OCI-LY7 (cell line): Measurements from ENCODE around the gene AQP9.

Experiments used
- EZH2phosphoT487 ChIP-seq: fragments of 200-600 bp; sonication (generic); IDR thresholded peaks from 2 replicates; pipeline ENCODE4 v1.6.1; 2018; ENCODE audit warnings: low read depth, borderline replicate concordance, mild to moderate bottlenecking, mixed run types, antibody characterized with exemption, low read length, moderate library complexity, mixed read lengths
- TF ChIP-seq, protein P1 (sequence below): fragments of 200-600 bp; sonication (generic); conservative IDR thresholded peaks from 2 replicates; pipeline ENCODE4 v1.5.1; 2014; ENCODE audit warnings: mild to moderate bottlenecking, antibody characterized with exemption, low read length, moderate library complexity, mixed read lengths

DNA sequence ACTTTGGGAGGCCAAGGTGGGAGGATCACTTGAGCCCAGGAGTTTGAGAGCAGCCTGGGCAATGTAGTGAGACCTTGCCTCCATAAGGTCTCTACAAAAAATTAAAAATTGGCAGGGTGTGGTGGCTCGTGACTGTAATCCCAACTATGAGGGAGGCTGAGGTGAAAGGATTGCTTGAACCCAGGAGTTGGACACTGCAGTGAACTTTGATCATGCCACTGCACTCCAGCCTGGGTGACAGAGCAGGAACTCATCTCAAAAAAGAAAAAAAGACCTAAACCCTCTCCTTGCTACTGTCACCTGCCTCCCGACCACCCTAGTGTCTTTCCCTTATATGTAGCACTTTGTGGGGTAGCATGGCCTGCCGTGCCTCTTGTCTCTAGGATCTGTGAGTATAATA lies 23.8 kb upstream of the AQP9 start:
- TF ChIP-seq, protein P1, sequence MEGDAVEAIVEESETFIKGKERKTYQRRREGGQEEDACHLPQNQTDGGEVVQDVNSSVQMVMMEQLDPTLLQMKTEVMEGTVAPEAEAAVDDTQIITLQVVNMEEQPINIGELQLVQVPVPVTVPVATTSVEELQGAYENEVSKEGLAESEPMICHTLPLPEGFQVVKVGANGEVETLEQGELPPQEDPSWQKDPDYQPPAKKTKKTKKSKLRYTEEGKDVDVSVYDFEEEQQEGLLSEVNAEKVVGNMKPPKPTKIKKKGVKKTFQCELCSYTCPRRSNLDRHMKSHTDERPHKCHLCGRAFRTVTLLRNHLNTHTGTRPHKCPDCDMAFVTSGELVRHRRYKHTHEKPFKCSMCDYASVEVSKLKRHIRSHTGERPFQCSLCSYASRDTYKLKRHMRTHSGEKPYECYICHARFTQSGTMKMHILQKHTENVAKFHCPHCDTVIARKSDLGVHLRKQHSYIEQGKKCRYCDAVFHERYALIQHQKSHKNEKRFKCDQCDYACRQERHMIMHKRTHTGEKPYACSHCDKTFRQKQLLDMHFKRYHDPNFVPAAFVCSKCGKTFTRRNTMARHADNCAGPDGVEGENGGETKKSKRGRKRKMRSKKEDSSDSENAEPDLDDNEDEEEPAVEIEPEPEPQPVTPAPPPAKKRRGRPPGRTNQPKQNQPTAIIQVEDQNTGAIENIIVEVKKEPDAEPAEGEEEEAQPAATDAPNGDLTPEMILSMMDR, result no peak
- TF ChIP-seq EZH2phosphoT487, result no peak
